GM21717 (cell line): Measurements from ENCODE around the gene MRPL43.

Experiments
- ATAC-seq: cut with Tn5 transposase; IDR thresholded peaks from one replicate; pipeline ENCODE4 v1.9.1; 2021; ENCODE audit warnings: mild to moderate bottlenecking, moderate library complexity; ENCODE audit not compliant: unreplicated experiment

The MRPL43 gene

GRCh38 chr10:101020427-101021075, 33.3 kb upstream of the MRPL43 start:
- ATAC-seq: no peak

GRCh38 chr10:101019440-101019703, 32.1 kb upstream of the MRPL43 start:
- no peak for ATAC-seq

- no peak for ATAC-seq
Measured at GRCh38 chr10:101018600-101019439, 31.5 kb upstream of the MRPL43 start.

GRCh38 chr10:101018118-101018599, 30.9 kb upstream of the MRPL43 start:
- ATAC-seq: no peak

GRCh38 chr10:101016814-101017213, 29.5 kb upstream of the MRPL43 start:
- no peak for ATAC-seq

GRCh38 chr10:101015582-101015973, 28.3 kb upstream of the MRPL43 start:
- ATAC-seq: no peak

GRCh38 chr10:101014966-101015581, 27.8 kb upstream of the MRPL43 start:
- no peak for ATAC-seq

- peak; percentile 42 for ATAC-seq
Measured at GRCh38 chr10:101014230-101014884, 27.1 kb upstream of the MRPL43 start.

- ATAC-seq: no peak
Measured at GRCh38 chr10:101013365-101013825, 26.1 kb upstream of the MRPL43 start.

- peak; percentile 55 for ATAC-seq
Measured at GRCh38 chr10:101012525-101013364, 25.4 kb upstream of the MRPL43 start.

- no peak for ATAC-seq
Measured at GRCh38 chr10:101011517-101012423, 24.5 kb upstream of the MRPL43 start.

GRCh38 chr10:101010329-101010728, 23.0 kb upstream of the MRPL43 start:
- ATAC-seq: no peak

- no peak for ATAC-seq
Measured at GRCh38 chr10:101008823-101009423, 21.6 kb upstream of the MRPL43 start.

GRCh38 chr10:101007915-101008822, 20.9 kb upstream of the MRPL43 start:
- no peak for ATAC-seq

- no peak for ATAC-seq
Measured at GRCh38 chr10:101007099-101007711, 19.9 kb upstream of the MRPL43 start.

GRCh38 chr10:101006593-101007098, 19.3 kb upstream of the MRPL43 start:
- no peak for ATAC-seq

GRCh38 chr10:101005869-101006567, 18.7 kb upstream of the MRPL43 start:
- ATAC-seq: no peak
